Heart left ventricle (tissue), 16 donors: ENCODE measurements around the gene PRTN3. TPM values are rescaled to one million over a fixed set of nuclear protein-coding genes. Genes with fewer than 3 reads are reported as not detected.

ENCODE experiments used
- ATAC-seq, 4 donors: fragments of 200-7000 bp; cut with Tn5 transposase; one replicate each; pipeline ENCODE4 v1.9.1; 2020 to 2022; ENCODE audit warnings: moderate library complexity in 4 of 4, mild to moderate bottlenecking in 3 of 4, moderate number of reproducible peaks in 1 of 4
- DNase-seq, 5 donors: peaks; one replicate each; pipeline ENCODE4 v3.0.0-alpha.2; 2020
- H3K27ac ChIP-seq, 12 donors: fragments of 200-600 bp; sonication (generic) in 4 of 12; one replicate each; pipeline versions ENCODE4 v1.5.0 to v1.8.0; 2016 to 2022; ENCODE audit warnings: mild to moderate bottlenecking in 2 of 12
- H3K27me3 ChIP-seq, 9 donors: fragments of 200-600 bp; sonication (generic) in 2 of 9; one replicate each; pipeline versions ENCODE4 v1.5.1 to v1.8.0; 2016 to 2022; ENCODE audit warnings: mild to moderate bottlenecking in 3 of 9
- H3K36me3 ChIP-seq, 9 donors: fragments of 200-600 bp; sonication (generic) in 2 of 9; one replicate each; pipeline versions ENCODE4 v1.5.0 to v1.8.0; 2018 to 2022; ENCODE audit warnings: mild to moderate bottlenecking in 2 of 9
- H3K4me1 ChIP-seq, 12 donors: fragments of 200-600 bp; sonication (generic) in 4 of 12; one replicate each; pipeline versions ENCODE4 v1.5.0 to v1.8.0; 2016 to 2022; ENCODE audit warnings: mild to moderate bottlenecking in 3 of 12
- H3K4me3 ChIP-seq, 12 donors: fragments of 200-600 bp; sonication (generic) in 4 of 12; one replicate each; pipeline versions ENCODE4 v1.5.0 to v1.8.0; 2017 to 2022; ENCODE audit warnings: mild to moderate bottlenecking in 9 of 12, moderate library complexity in 4 of 12
- H3K9me3 ChIP-seq, 12 donors: fragments of 200-600 bp; sonication (generic) in 4 of 12; one replicate each; pipeline versions ENCODE4 v1.5.0 to v1.8.0; 2016 to 2022; ENCODE audit warnings: mild to moderate bottlenecking in 1 of 12
- CTCF ChIP-seq, 12 donors: fragments of 200-600 bp; sonication (generic) in 4 of 12; IDR thresholded peaks; one replicate each; pipeline versions ENCODE4 v1.5.0 to v1.8.0; 2018 to 2022; ENCODE audit warnings: antibody characterized with exemption in 12 of 12, mild to moderate bottlenecking in 5 of 12
- POLR2A ChIP-seq, 2 donors: fragments of 450-650 bp; IDR thresholded peaks; one replicate each; pipeline ENCODE4 v1.6.1; 2017; ENCODE audit warnings: antibody characterized with exemption in 2 of 2, mild to moderate bottlenecking in 2 of 2, moderate library complexity in 2 of 2
- WGBS, 4 donors: extraction: QIAGEN DNeasy Blood & Tissue Kit in 2 of 4; methylation state at CpG; one replicate each; pipeline versions ENCODE4 v1.1.5 to v1.1.7; 2013 to 2018; 5-methylcytosine and 5-hydroxymethylcytosine counted together
- intact Hi-C, 10 donors: fragments of 100-400 bp; cut with DNase I; formaldehyde crosslinking; loops; one replicate each; pipeline versions ENCODE4 v1.11.1 to v1.14.2; 2022
- polyA plus RNA-seq, 2 donors: library from polyadenylated mRNA; stranded (reverse); fragments of 200-250 nt; gene quantifications; one replicate each; pipeline ENCODE4 v1.2.3, GENCODE V29; 2013
- total RNA-seq, 9 donors: library from RNA; depleted of rRNA in 2 of 9; stranded (reverse); fragments of >200 nt in 2 of 9; fragmentation: NEBNext Ultra II Directional in 3 of 9; extraction: Animal tissue kit (Norgen Biotek cat#: 25700) in 3 of 9; gene quantifications; one replicate each; pipeline versions ENCODE4 v1.1.0 to v1.2.4, GENCODE V29; 2016 to 2023
- donor health status: ischemic (EF 13 %, LVEDD 7.1; RV severe dilation, severe dysfunction).
- donor health status: healthy with polysubstance abuse.
- donor health status: DM: no; HTN: yes; CAD: no.
- donor health status: DM: no; HTN: no; CAD: no.
- donor health status: ischemic (EF 25% LVEDD 6.9; RV normal size, moderate dysfunction).
- donor health status: ischemic (EF 25% LVEDD 5.7; RV mildly dilated, moderate dysfunction).
- donor health status: healthy.
- donor health status: DM: yes; HTN: yes; CAD: no.
- donor health status: ischemic (EF 35%, LVEDD 5.7; RV mildly dilated, moderate dysfunction).
- donor health status: nonischemic (EF 11% LVEDD 7.7; RV severe dilation, severe dysfunction).
- donor health status: DM: yes; HTN: yes; CAD: no.
- donor health status: PGD.
- donor health status: ischemic (EF 29% LVEDD 5.4; RV normal size, mild dysfunction).
- donor health status: nonischemic (EF 23%, LVEDD 6.1; RV moderate dilation, normal function).

The PRTN3 gene
- total and polyA plus RNA-seq, 11 donors = 0.11 to 0.40 TPM; not detected in 9

DNA sequence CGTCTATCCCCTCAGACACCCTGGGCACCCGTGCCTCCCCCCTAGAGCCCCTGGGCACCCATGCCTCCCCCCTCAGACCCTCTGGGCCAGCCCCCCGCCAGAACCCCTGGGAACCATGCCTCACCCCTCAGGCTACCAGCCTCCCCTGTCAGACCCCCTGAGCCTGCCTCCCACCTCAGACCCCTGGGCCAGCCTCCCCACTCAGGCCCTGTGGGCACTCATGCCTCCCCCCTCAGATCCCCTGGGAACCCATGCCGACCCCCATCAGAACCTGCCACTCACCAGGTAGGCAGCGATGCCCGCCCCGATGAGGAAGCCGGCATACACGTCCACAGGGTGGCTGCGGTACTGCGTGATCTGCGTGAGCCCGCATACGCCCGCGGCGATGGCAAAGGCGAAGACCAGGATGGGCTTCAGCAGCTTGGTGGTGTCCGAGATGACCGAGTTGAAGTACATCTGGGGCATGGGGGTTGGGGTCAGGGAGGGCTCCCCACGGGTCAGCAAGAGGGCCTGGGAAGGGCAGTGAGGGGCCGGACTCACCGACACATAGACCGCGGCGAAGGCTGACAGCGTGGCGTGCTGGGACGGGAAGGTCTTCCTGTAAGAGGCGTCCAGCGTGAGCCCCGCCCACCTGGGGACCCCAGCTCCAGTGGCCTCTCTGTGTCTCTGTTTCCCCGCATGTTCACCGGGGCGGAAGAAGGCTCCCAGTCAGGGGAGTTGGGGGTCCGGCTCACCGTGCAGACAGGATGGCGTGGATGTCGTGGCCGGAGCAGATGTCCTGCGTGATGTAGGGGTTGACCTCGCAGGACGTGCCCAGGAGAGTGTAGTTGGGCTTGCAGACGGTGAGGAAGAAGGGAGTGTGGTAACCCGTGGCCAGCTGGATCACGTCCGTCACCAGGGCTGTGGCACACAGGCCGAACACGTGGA, 26.4 kb upstream of the PRTN3 start:
- no peaks in the 10 kb centered on the region for H3K9me3 ChIP-seq
- H3K36me3 ChIP-seq = peaks cover 0 to 45% (median 36%) of the 10 kb centered on the region in 9 donors
- no peak overlapping the region for H3K27ac ChIP-seq
- no peaks in the 10 kb centered on the region for H3K4me1 ChIP-seq
- DNase-seq (peak in 2 of 5 donors; percentile 19 to 27), ATAC-seq (peak; percentile 9 to 35 (median 19))
- intact Hi-C loops = no loop called here
- WGBS, 4 donors = 87 to 95% (median 92%) methylated on average over 39 to 49 of the region's 49 CpGs
- no peak for TF ChIP-seq POLR2A (IDR thresholded peaks at IDR 0.05)
- TF ChIP-seq CTCF (IDR thresholded peaks at IDR 0.05) = no peak
- H3K27me3 ChIP-seq = no peaks in the 10 kb centered on the region
- H3K4me3 ChIP-seq = no peak overlapping the region

GRCh38 chr19:815079-815774, 25.6 kb upstream of the PRTN3 start:
- ATAC-seq (peak in 2 of 4 donors; percentile 9 to 10), DNase-seq (peak in 3 of 5 donors; percentile 19 to 61 (median 30))
- WGBS, 4 donors = 89 to 96% (median 93%) methylated on average over 15 to 47 of the region's 47 CpGs
- no peaks in the 10 kb centered on the region for H3K9me3 ChIP-seq
- peaks cover 0 to 37% (median 27%) of the 10 kb centered on the region in 9 donors for H3K36me3 ChIP-seq
- H3K4me1 ChIP-seq = no peaks in the 10 kb centered on the region
- H3K27me3 ChIP-seq = no peaks in the 10 kb centered on the region
- intact Hi-C loops = no loop called here
- H3K4me3 ChIP-seq = no peak overlapping the region
- TF ChIP-seq POLR2A (IDR thresholded peaks at IDR 0.05) = no peak
- no peak for TF ChIP-seq CTCF (IDR thresholded peaks at IDR 0.05)
- no peak overlapping the region for H3K27ac ChIP-seq

DNA sequence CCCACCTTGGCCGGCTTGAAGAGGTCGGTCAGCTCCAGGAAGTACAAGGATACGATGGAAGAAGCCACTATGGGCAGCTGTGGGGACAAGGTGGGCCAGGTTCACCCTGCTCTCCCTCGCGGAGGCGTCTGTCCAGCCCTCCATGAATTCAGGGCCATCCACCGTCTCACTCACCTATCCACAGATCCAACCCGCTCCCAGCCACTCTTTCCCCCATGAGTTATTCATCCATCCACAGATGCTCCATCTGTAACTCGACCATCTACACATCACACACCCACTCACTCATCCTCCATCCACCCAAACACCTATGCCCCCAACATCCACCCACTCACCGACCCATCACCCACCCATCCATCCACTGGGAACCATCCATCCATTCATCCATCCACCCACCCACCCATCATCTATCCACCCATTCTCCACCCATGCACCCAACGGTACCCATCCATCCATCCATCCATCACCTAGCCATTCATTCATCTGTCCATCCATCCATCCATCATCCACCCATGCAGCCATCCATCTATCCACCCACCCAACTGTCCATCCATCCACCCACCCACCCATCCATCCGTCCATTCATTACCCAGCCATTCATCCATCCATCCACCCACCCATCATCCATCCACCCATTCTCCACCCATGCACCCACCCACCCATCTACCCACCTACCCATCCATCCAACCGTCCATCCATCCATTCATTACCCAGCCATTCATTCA, 24.9 kb upstream of the PRTN3 start:
- peaks cover 0 to under 1% (median 0%) of the 10 kb centered on the region in 12 donors for H3K4me1 ChIP-seq
- H3K36me3 ChIP-seq = peaks cover 0 to 30% (median 20%) of the 10 kb centered on the region in 9 donors
- H3K27me3 ChIP-seq = peaks cover 0 to under 1% (median 0%) of the 10 kb centered on the region in 9 donors
- no peak for DNase-seq
- H3K9me3 ChIP-seq = no peaks in the 10 kb centered on the region
- ATAC-seq = no peak
- no peak overlapping the region for H3K4me3 ChIP-seq
- TF ChIP-seq POLR2A (IDR thresholded peaks at IDR 0.05) (no peak), CTCF (IDR thresholded peaks at IDR 0.05) (no peak)
- intact Hi-C loops = no loop called here
- no peak overlapping the region for H3K27ac ChIP-seq
- 90 to 98% (median 96%) methylated on average over 12 to 13 of the region's 13 CpGs for WGBS, 4 donors
